HepG2 (cell line): ENCODE results near the gene CD4. TPM values are rescaled to one million over a fixed set of nuclear protein-coding genes. Genes with fewer than 3 reads are reported as not detected.

Experiments
- CBX2 ChIP-seq, 2 experiments: fragments of 200-600 bp in 1 of 2; sonication (generic); formaldehyde crosslinking in 1 of 2; IDR thresholded peaks; 2 replicates each; pipeline versions ENCODE4 v1.7.0 to v1.8.1; 2018 to 2022; ENCODE audit warnings: low read depth in 2 of 2, low read length in 1 of 2, mild to moderate bottlenecking in 1 of 2, missing genetic modification reagents in 1 of 2
- CENPX ChIP-seq: sonication (generic); formaldehyde crosslinking; IDR thresholded peaks from 2 replicates; pipeline ENCODE4 v1.9.0; 2021; ENCODE audit warnings: mild to moderate bottlenecking, missing genetic modification reagents, moderate library complexity
- FOXP1 ChIP-seq, 2 experiments: fragments of 450-650 bp in 1 of 2; IDR thresholded peaks; 2 replicates each; pipeline ENCODE4 v1.6.1; 2017 to 2018; ENCODE audit warnings: antibody characterized with exemption in 1 of 2
- NFKBIZ ChIP-seq: IDR thresholded peaks from 2 replicates; pipeline ENCODE4 v1.6.1; 2018; ENCODE audit warnings: missing genetic modification reagents, missing compliant biosample characterization
- NR2C2 ChIP-seq: sonication (generic); formaldehyde crosslinking; IDR thresholded peaks from 2 replicates; pipeline ENCODE4 v1.4.0; 2020; ENCODE audit warnings: missing genetic modification reagents, mild to moderate bottlenecking, moderate library complexity, borderline replicate concordance
- PATZ1 ChIP-seq: sonication (generic); formaldehyde crosslinking; IDR thresholded peaks from 2 replicates; pipeline ENCODE4 v1.4.0; 2020; ENCODE audit warnings: missing genetic modification reagents
- PHF21A ChIP-seq: sonication (generic); formaldehyde crosslinking; IDR thresholded peaks from 2 replicates; pipeline ENCODE4 v1.5.0; 2020; ENCODE audit warnings: mild to moderate bottlenecking, missing genetic modification reagents
- SALL2 ChIP-seq: sonication (generic); formaldehyde crosslinking; IDR thresholded peaks from 2 replicates; pipeline ENCODE4 v1.8.1; 2023; ENCODE audit warnings: mild to moderate bottlenecking, missing genetic modification reagents, inconsistent platforms
- SCMH1 ChIP-seq: sonication (generic); formaldehyde crosslinking; IDR thresholded peaks from 2 replicates; pipeline ENCODE4 v1.9.0; 2021; ENCODE audit warnings: missing genetic modification reagents, mild to moderate bottlenecking, borderline replicate concordance
- SPEN ChIP-seq: sonication (generic); formaldehyde crosslinking; IDR thresholded peaks from 2 replicates; pipeline ENCODE4 v1.5.1; 2020; ENCODE audit warnings: low read depth, mild to moderate bottlenecking, missing genetic modification reagents
- ZBTB21 ChIP-seq: sonication (generic); formaldehyde crosslinking; IDR thresholded peaks from 2 replicates; pipeline ENCODE4 v1.4.0; 2020; ENCODE audit warnings: missing genetic modification reagents
- ZBTB8A ChIP-seq: sonication (generic); formaldehyde crosslinking; IDR thresholded peaks from 2 replicates; pipeline ENCODE4 v1.4.0; 2020; ENCODE audit warnings: mild to moderate bottlenecking, low read depth, missing genetic modification reagents, borderline replicate concordance
- ZFP82 ChIP-seq: sonication (generic); formaldehyde crosslinking; IDR thresholded peaks from 2 replicates; pipeline ENCODE4 v1.5.1; 2020; ENCODE audit warnings: mild to moderate bottlenecking, missing genetic modification reagents, borderline replicate concordance
- ZKSCAN8 ChIP-seq: IDR thresholded peaks from 2 replicates; pipeline ENCODE4 v1.6.1; 2016; ENCODE audit warnings: borderline replicate concordance, missing genetic modification reagents, missing compliant biosample characterization
- ZNF329 ChIP-seq: sonication (generic); formaldehyde crosslinking; IDR thresholded peaks from 2 replicates; pipeline ENCODE4 v1.9.0; 2021; ENCODE audit warnings: low read depth, mild to moderate bottlenecking, missing genetic modification reagents
- ZNF546 ChIP-seq: sonication (generic); formaldehyde crosslinking; conservative IDR thresholded peaks from 2 replicates; pipeline ENCODE4 v1.8.1; 2023; ENCODE audit warnings: mild to moderate bottlenecking, missing genetic modification reagents
- ZNF597 ChIP-seq: sonication (generic); formaldehyde crosslinking; IDR thresholded peaks from 2 replicates; pipeline ENCODE4 v1.5.0; 2020; ENCODE audit warnings: missing genetic modification reagents
- ZNF724P ChIP-seq: sonication (generic); formaldehyde crosslinking; IDR thresholded peaks from 2 replicates; pipeline ENCODE4 v1.8.0; 2022; ENCODE audit warnings: missing genetic modification reagents, borderline replicate concordance
- polyA plus RNA-seq, 8 experiments: library from polyadenylated mRNA; depleted of rRNA in 3 of 8; stranded (reverse) in 7 of 8; unstranded in 1 of 8; fragments of >200 nt; fragmentation: Illumina TruSeq in 4 of 8; extraction: Trizol in 4 of 8; gene quantifications; 2 replicates each; pipeline versions ENCODE4 v1.2.1 to v1.2.3, GENCODE V29; 2011 to 2016; ENCODE audit warnings: low read depth in 4 of 8, missing spikeins in 1 of 8, mixed read lengths in 1 of 8; ENCODE audit not compliant: insufficient read depth in 1 of 8
- total RNA-seq, 5 experiments: library from RNA; depleted of rRNA; stranded (reverse); fragments of >200 nt; fragmentation: Illumina TruSeq; extraction: Trizol; gene quantifications; 2 replicates each; pipeline ENCODE4 v1.2.3, GENCODE V29; 2016; ENCODE audit warnings: low read depth in 1 of 5
- TF ChIP-seq, protein P1 (sequence below): sonication (generic); formaldehyde crosslinking; IDR thresholded peaks from 2 replicates; pipeline ENCODE4 v1.4.0; 2020; ENCODE audit warnings: missing genetic modification reagents, borderline replicate concordance
- TF ChIP-seq, protein P2 (sequence below): sonication (generic); formaldehyde crosslinking; IDR thresholded peaks from 2 replicates; pipeline ENCODE4 v1.8.0; 2022; ENCODE audit warnings: missing genetic modification reagents, mild to moderate bottlenecking, borderline replicate concordance

Gene CD4
- total and polyA plus RNA-seq, 2 of the 13 experiments (the other 11 are each of a cell fraction or from before 2014, with no cell fraction given), result 0.07 to 0.95 TPM

DNA sequence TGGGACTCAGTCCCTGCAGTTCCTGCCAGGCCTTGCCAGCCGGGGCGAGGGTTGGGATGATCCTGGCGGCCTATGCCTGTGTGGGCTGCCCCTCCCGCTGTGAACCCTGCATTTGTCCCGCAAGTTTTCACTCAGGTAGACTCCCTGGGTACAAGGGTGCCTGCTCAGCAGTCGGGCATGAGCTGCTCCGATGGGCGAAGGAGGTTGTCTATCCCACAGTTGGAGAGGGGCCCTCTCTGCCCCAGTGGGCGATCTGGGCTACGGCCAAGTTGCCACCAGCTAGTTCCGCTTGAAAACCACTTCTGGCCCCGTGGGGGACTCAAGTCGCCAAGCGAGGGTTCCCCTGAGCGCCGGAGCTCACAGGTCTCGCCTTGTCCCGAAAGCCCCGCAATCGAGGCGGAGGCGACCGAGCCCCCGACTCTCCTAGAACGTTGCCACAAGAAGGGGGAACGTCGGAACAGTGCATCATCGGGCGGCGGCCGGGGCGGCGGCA is 77.6 kb downstream of the CD4 start (continued):
- TF ChIP-seq SCMH1 (CRISPR knock-in tag), result no peak
- peak; percentile 2; the same call in 1 of the 2 replicates for TF ChIP-seq ZBTB8A (CRISPR knock-in tag)
- TF ChIP-seq ZBTB21 (CRISPR knock-in tag), result no peak
- TF ChIP-seq ZNF597 (CRISPR knock-in tag), result no peak
- TF ChIP-seq NFKBIZ, result no peak
- TF ChIP-seq FOXP1 (IDR thresholded peaks at IDR 0.05), result no peak
- no peak for TF ChIP-seq FOXP1 (CRISPR knock-in tag; IDR thresholded peaks at IDR 0.05)
- no peak for TF ChIP-seq CENPX
- no peak; the same call in 1 of the 2 replicates for TF ChIP-seq ZNF724P
- no peak for TF ChIP-seq ZNF329
- TF ChIP-seq, protein P1, sequence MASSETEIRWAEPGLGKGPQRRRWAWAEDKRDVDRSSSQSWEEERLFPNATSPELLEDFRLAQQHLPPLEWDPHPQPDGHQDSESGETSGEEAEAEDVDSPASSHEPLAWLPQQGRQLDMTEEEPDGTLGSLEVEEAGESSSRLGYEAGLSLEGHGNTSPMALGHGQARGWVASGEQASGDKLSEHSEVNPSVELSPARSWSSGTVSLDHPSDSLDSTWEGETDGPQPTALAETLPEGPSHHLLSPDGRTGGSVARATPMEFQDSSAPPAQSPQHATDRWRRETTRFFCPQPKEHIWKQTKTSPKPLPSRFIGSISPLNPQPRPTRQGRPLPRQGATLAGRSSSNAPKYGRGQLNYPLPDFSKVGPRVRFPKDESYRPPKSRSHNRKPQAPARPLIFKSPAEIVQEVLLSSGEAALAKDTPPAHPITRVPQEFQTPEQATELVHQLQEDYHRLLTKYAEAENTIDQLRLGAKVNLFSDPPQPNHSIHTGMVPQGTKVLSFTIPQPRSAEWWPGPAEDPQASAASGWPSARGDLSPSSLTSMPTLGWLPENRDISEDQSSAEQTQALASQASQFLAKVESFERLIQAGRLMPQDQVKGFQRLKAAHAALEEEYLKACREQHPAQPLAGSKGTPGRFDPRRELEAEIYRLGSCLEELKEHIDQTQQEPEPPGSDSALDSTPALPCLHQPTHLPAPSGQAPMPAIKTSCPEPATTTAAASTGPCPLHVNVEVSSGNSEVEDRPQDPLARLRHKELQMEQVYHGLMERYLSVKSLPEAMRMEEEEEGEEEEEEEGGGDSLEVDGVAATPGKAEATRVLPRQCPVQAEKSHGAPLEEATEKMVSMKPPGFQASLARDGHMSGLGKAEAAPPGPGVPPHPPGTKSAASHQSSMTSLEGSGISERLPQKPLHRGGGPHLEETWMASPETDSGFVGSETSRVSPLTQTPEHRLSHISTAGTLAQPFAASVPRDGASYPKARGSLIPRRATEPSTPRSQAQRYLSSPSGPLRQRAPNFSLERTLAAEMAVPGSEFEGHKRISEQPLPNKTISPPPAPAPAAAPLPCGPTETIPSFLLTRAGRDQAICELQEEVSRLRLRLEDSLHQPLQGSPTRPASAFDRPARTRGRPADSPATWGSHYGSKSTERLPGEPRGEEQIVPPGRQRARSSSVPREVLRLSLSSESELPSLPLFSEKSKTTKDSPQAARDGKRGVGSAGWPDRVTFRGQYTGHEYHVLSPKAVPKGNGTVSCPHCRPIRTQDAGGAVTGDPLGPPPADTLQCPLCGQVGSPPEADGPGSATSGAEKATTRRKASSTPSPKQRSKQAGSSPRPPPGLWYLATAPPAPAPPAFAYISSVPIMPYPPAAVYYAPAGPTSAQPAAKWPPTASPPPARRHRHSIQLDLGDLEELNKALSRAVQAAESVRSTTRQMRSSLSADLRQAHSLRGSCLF (CRISPR knock-in tag), result no peak
- TF ChIP-seq PATZ1 (CRISPR knock-in tag), result no peak
- TF ChIP-seq CBX2 (IDR thresholded peaks at IDR 0.05; ENCODE audit: low read depth, low read length), result no peak
- no peak for TF ChIP-seq CBX2 (CRISPR knock-in tag; IDR thresholded peaks at IDR 0.05; ENCODE audit: low read depth)
- TF ChIP-seq PHF21A (CRISPR knock-in tag), result no peak
- TF ChIP-seq NR2C2 (CRISPR knock-in tag), result no peak
- no peak for TF ChIP-seq ZNF546 (CRISPR knock-in tag)
- TF ChIP-seq SALL2 (CRISPR knock-in tag), result no peak
- TF ChIP-seq ZFP82, result no peak
- no peak for TF ChIP-seq ZKSCAN8
- TF ChIP-seq, protein P2, sequence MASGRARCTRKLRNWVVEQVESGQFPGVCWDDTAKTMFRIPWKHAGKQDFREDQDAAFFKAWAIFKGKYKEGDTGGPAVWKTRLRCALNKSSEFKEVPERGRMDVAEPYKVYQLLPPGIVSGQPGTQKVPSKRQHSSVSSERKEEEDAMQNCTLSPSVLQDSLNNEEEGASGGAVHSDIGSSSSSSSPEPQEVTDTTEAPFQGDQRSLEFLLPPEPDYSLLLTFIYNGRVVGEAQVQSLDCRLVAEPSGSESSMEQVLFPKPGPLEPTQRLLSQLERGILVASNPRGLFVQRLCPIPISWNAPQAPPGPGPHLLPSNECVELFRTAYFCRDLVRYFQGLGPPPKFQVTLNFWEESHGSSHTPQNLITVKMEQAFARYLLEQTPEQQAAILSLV (CRISPR knock-in tag), result peak; percentile 7; the same call in 1 of the 2 replicates
- TF ChIP-seq SPEN (CRISPR knock-in tag), result no peak
